Measurements from ENCODE around the gene WDR18. TPM values are rescaled to one million over a fixed set of nuclear protein-coding genes. Genes with fewer than 3 reads are reported as not detected.

Gene WDR18
- total RNA-seq, 2 donors from 2014 or later = 68.6 to 85.6 TPM

GRCh38 chr19:998064-998463 lies 13.9 kb downstream of the WDR18 start:
- no peak for DNase-seq
- H3K9me3 Mint-ChIP-seq = no peaks in the 10 kb centered on the region
- Histone ChIP-seq H3K4me1 (ENCODE audit: control insufficient read depth, insufficient read depth, low read length) (no peaks in the 10 kb centered on the region), H3K27ac (ENCODE audit: low read depth, low read length) (no peak overlapping the region), H3K9me3 (ENCODE audit: control insufficient read depth, low read length) (no peaks in the 10 kb centered on the region), H3K9ac (ENCODE audit: extremely low read depth, low read length, poor library complexity, severe bottlenecking) (no peak overlapping the region), H3K27me3 (ENCODE audit: control insufficient read depth, insufficient read depth, low read length, poor library complexity, severe bottlenecking) (peaks cover 53% of the 10 kb centered on the region), H3K4me3 (ENCODE audit: low read length) (no peak overlapping the region), H3K36me3 (ENCODE audit: control insufficient read depth, insufficient read depth, low read length) (peaks cover 5% of the 10 kb centered on the region)
- WGBS, 2 experiments (ENCODE audit: insufficient coverage in 1 of 2, insufficient read length in 1 of 2) = 60 to 69% methylated on average over 6 of the region's 6 CpGs
- H3K4me1 Mint-ChIP-seq = peaks cover 4% of the 10 kb centered on the region
- TF ChIP-seq CTCF (conservative IDR thresholded peaks at IDR 0.05) = no peak
- no peak overlapping the region for H3K27ac Mint-ChIP-seq
- H3K4me3 Mint-ChIP-seq = no peak overlapping the region
- no peaks in the 10 kb centered on the region for H3K36me3 Mint-ChIP-seq (ENCODE audit: low read depth)
- H3K27me3 Mint-ChIP-seq (ENCODE audit: insufficient read depth) = peaks cover 55% of the 10 kb centered on the region

- peaks cover 4% of the 10 kb centered on the region for H3K4me1 Mint-ChIP-seq
- Histone ChIP-seq H3K4me3 (ENCODE audit: low read length) (no peak overlapping the region), H3K4me1 (ENCODE audit: control insufficient read depth, insufficient read depth, low read length) (no peaks in the 10 kb centered on the region), H3K9ac (ENCODE audit: extremely low read depth, low read length, poor library complexity, severe bottlenecking) (no peak overlapping the region), H3K27me3 (ENCODE audit: control insufficient read depth, insufficient read depth, low read length, poor library complexity, severe bottlenecking) (peaks cover 53% of the 10 kb centered on the region), H3K27ac (ENCODE audit: low read depth, low read length) (no peak overlapping the region), H3K36me3 (ENCODE audit: control insufficient read depth, insufficient read depth, low read length) (peaks cover 2% of the 10 kb centered on the region), H3K9me3 (ENCODE audit: control insufficient read depth, low read length) (no peaks in the 10 kb centered on the region)
- peaks cover 55% of the 10 kb centered on the region for H3K27me3 Mint-ChIP-seq (ENCODE audit: insufficient read depth)
- 86 to 90% methylated on average over 2 to 3 of the region's 3 CpGs for WGBS, 2 experiments (ENCODE audit: insufficient coverage in 1 of 2, insufficient read length in 1 of 2)
- no peak for DNase-seq
- no peak overlapping the region for H3K27ac Mint-ChIP-seq
- H3K36me3 Mint-ChIP-seq (ENCODE audit: low read depth) = no peaks in the 10 kb centered on the region
- no peaks in the 10 kb centered on the region for H3K9me3 Mint-ChIP-seq
- TF ChIP-seq CTCF (conservative IDR thresholded peaks at IDR 0.05) = no peak
- H3K4me3 Mint-ChIP-seq = no peak overlapping the region
Measured at GRCh38 chr19:999379-999719, 15.2 kb downstream of the WDR18 start.

GRCh38 chr19:1000095-1000494 lies 15.9 kb downstream of the WDR18 start, which contains the start of gene GRIN3B:
GRIN3B (plus strand) TSS chr19:1000419; CDS start chr19:1000438, 19 bp downstream.
- Histone ChIP-seq H3K9ac (ENCODE audit: extremely low read depth, low read length, poor library complexity, severe bottlenecking) (no peak within 1 kb of the TSS), H3K27me3 (ENCODE audit: control insufficient read depth, insufficient read depth, low read length, poor library complexity, severe bottlenecking) (peaks cover 53% of the 10 kb centered on the region), H3K27ac (ENCODE audit: low read depth, low read length) (no peak within 1 kb of the TSS), H3K4me1 (ENCODE audit: control insufficient read depth, insufficient read depth, low read length) (no peaks in the 10 kb centered on the region), H3K9me3 (ENCODE audit: control insufficient read depth, low read length) (no peaks in the 10 kb centered on the region), H3K4me3 (ENCODE audit: low read length) (no peak within 1 kb of the TSS), H3K36me3 (ENCODE audit: control insufficient read depth, insufficient read depth, low read length) (no peaks in the 10 kb centered on the region)
- 3 to 5% methylated on average over 6 to 43 of the region's 43 CpGs for WGBS, 2 experiments (ENCODE audit: insufficient coverage in 1 of 2, insufficient read length in 1 of 2)
- Mint-ChIP-seq H3K4me1 (peaks cover 4% of the 10 kb centered on the region), H3K27ac (no peak within 1 kb of the TSS), H3K36me3 (ENCODE audit: low read depth) (no peaks in the 10 kb centered on the region), H3K4me3 (peak within 1 kb of the TSS; percentile 45), H3K27me3 (ENCODE audit: insufficient read depth) (peaks cover 55% of the 10 kb centered on the region), H3K9me3 (no peaks in the 10 kb centered on the region)
- peak; percentile 95 for DNase-seq
- peak; percentile 91 for TF ChIP-seq CTCF (conservative IDR thresholded peaks at IDR 0.05)

Measured in endodermal cell (in vitro differentiated cells).